HCT116 (cell line): ENCODE measurements around the gene C10orf53. TPM values are rescaled to one million over a fixed set of nuclear protein-coding genes. Genes with fewer than 3 reads are reported as not detected.

Source experiments
- ATAC-seq: fragments of 200-7000 bp; cut with Tn5 transposase; 2 replicates; pipeline ENCODE4 v1.9.1; 2020; ENCODE audit warnings: mild to moderate bottlenecking, moderate library complexity
- BruUV-seq: library from RNA; stranded (reverse); fragments of 400-500 nt; replicated peaks from 2 replicates; lab custom pipeline; 2021; lab: Mats Ljungman, UMichigan
- CTCF ChIA-PET: fragments of 300-600 bp; sonication (Branson Sonifier 250); formaldehyde crosslinking; loops from one replicate; lab custom pipeline; 2021; ENCODE audit warnings: antibody characterized with exemption; lab: Charles Lee
- POLR2A ChIA-PET: fragments of 300-600, 350-600 bp; sonication (Branson Sonifier 250); formaldehyde crosslinking; loops from one replicate; lab custom pipeline; 2021; ENCODE audit warnings: antibody characterized with exemption; lab: Charles Lee
- RAD21 ChIA-PET, 2 experiments: fragments of 300-600 bp; sonication (Branson Sonifier 250); formaldehyde crosslinking; loops; one replicate each; lab custom pipeline; 2023; ENCODE audit warnings: low total read pairs in 2 of 2; ENCODE audit not compliant: uncharacterized antibody in 2 of 2, unreplicated experiment in 2 of 2, low non-redundant PET in 1 of 2; lab: Charles Lee
- DNase-seq: peaks from one replicate; pipeline ENCODE4 v3.0.0-alpha.2; 2010; ENCODE audit warnings: low read depth, low spot score
- H2AFZ ChIP-seq: fragments of 200-600 bp; shearing (Covaris generic), sonication (generic); 2 replicates; pipeline ENCODE4 v1.6.1; 2017; ENCODE audit warnings: low read depth, mixed run types, mixed read lengths, antibody characterized with exemption, low read length; ENCODE audit not compliant: poor library complexity, severe bottlenecking
- H3K27ac ChIP-seq: 2 replicates; pipeline ENCODE4 v1.5.1; 2012; ENCODE audit warnings: low read depth, low read length
- H3K27me3 ChIP-seq: fragments of 200-600 bp; sonication (generic); 2 replicates; pipeline ENCODE4 v1.6.1; 2016; ENCODE audit warnings: mixed run types, low read length, mixed read lengths; ENCODE audit not compliant: insufficient read depth
- H3K36me3 ChIP-seq, 2 experiments: fragments of 200-500 bp in 1 of 2; fragments of 200-600 bp in 1 of 2; sonication (Bioruptor generic) in 1 of 2; sonication (generic) in 1 of 2; 2 replicates each; pipeline versions ENCODE4 v1.5.1 to v1.6.1; 2014 to 2016; ENCODE audit warnings: low read length in 2 of 2, inconsistent platforms in 1 of 2, mixed read lengths in 1 of 2, mixed run types in 1 of 2; ENCODE audit not compliant: insufficient read depth in 2 of 2, control insufficient read depth in 1 of 2
- H3K4me1 ChIP-seq, 2 experiments: fragments of 200-600 bp in 1 of 2; sonication (generic) in 1 of 2; 2 replicates each; pipeline versions ENCODE4 v1.5.1 to v1.6.1; 2012 to 2017; ENCODE audit warnings: low read length in 2 of 2, inconsistent platforms in 1 of 2, mild to moderate bottlenecking in 1 of 2, mixed read lengths in 1 of 2, mixed run types in 1 of 2, moderate library complexity in 1 of 2; ENCODE audit not compliant: insufficient read depth in 2 of 2, control insufficient read depth in 1 of 2
- H3K4me2 ChIP-seq: fragments of 200-600 bp; sonication (generic); 2 replicates; pipeline ENCODE4 v1.6.1; 2017; ENCODE audit warnings: mixed run types, low read length, mixed read lengths
- H3K4me3 ChIP-seq, 2 experiments: fragments of 200-600 bp in 1 of 2; sonication (generic) in 1 of 2; replicated peaks in 1 of 2; 2 replicates each; pipeline ENCODE4 v1.5.1; 2011 to 2016; ENCODE audit warnings: low read length in 2 of 2, control low read depth in 1 of 2, low read depth in 1 of 2, mild to moderate bottlenecking in 1 of 2, mixed read lengths in 1 of 2, mixed run types in 1 of 2
- H3K79me2 ChIP-seq: fragments of 200-600 bp; sonication (generic); 2 replicates; pipeline ENCODE4 v1.6.1; 2017; ENCODE audit warnings: mild to moderate bottlenecking, mixed run types, low read length, moderate library complexity, mixed read lengths; ENCODE audit not compliant: insufficient read depth
- H3K9ac ChIP-seq: fragments of 200-600 bp; sonication (generic); 2 replicates; pipeline ENCODE4 v1.6.1; 2016; ENCODE audit warnings: low read length, mixed read lengths
- H3K9me2 ChIP-seq: fragments of 200-600 bp; sonication (generic), shearing (Covaris generic); 2 replicates; pipeline ENCODE4 v1.6.1; 2017; ENCODE audit warnings: mixed run types, mild to moderate bottlenecking, moderate library complexity; ENCODE audit not compliant: insufficient read depth
- H3K9me3 ChIP-seq, 2 experiments: fragments of 200-500 bp in 1 of 2; fragments of 200-600 bp in 1 of 2; sonication (Bioruptor generic) in 1 of 2; sonication (generic) in 1 of 2; 2 replicates each; pipeline ENCODE4 v1.6.1; 2014 to 2017; ENCODE audit warnings: low read length in 2 of 2, mixed read lengths in 2 of 2, inconsistent platforms in 1 of 2, low read depth in 1 of 2, mild to moderate bottlenecking in 1 of 2, mixed run types in 1 of 2, moderate library complexity in 1 of 2; ENCODE audit not compliant: control insufficient read depth in 1 of 2, insufficient read depth in 1 of 2
- H4K20me1 ChIP-seq: fragments of 200-600 bp; sonication (generic), shearing (Covaris generic); 2 replicates; pipeline ENCODE4 v1.6.1; 2017; ENCODE audit warnings: mixed run types, mild to moderate bottlenecking, moderate library complexity; ENCODE audit not compliant: insufficient read depth
- EGR1 ChIP-seq: IDR thresholded peaks from 2 replicates; pipeline ENCODE4 v1.6.1; 2012; ENCODE audit warnings: low read depth
- POLR2A ChIP-seq: IDR thresholded peaks from 2 replicates; pipeline ENCODE4 v1.7.0; 2011; ENCODE audit warnings: borderline replicate concordance; ENCODE audit not compliant: insufficient read depth, insufficient read length; ENCODE audit errors: extremely low read depth
- RAD21 ChIP-seq: IDR thresholded peaks from 2 replicates; pipeline ENCODE4 v1.6.1; 2012; ENCODE audit warnings: low read depth, mild to moderate bottlenecking
- REST ChIP-seq: IDR thresholded peaks from 2 replicates; pipeline ENCODE4 v1.6.1; 2012; ENCODE audit warnings: low read depth
- YY1 ChIP-seq: IDR thresholded peaks from 2 replicates; pipeline ENCODE4 v1.6.1; 2011; ENCODE audit warnings: low read length, low read depth, moderate library complexity, mild to moderate bottlenecking; ENCODE audit not compliant: insufficient replicate concordance; ENCODE audit errors: extremely low read depth
- ZBTB33 ChIP-seq: IDR thresholded peaks from 2 replicates; pipeline ENCODE4 v1.6.1; 2011; ENCODE audit warnings: mild to moderate bottlenecking, low read length, moderate library complexity; ENCODE audit not compliant: insufficient replicate concordance; ENCODE audit errors: extremely low read depth
- ZNF274 ChIP-seq: fragments of 200-500 bp; sonication (Bioruptor generic); IDR thresholded peaks from 2 replicates; pipeline ENCODE4 v1.6.1; 2014; ENCODE audit warnings: mild to moderate bottlenecking, low read depth, low read length, inconsistent platforms
- intact Hi-C: fragments of 100-400 bp; cut with micrococcal nuclease; formaldehyde crosslinking; loops from 2 replicates; pipeline ENCODE4 v1.10.0; 2022
- total RNA-seq: library from RNA; stranded (reverse); gene quantifications from one replicate; pipeline ENCODE4 v1.2.1, GENCODE V29; 2021; ENCODE audit not compliant: unreplicated experiment
- TF ChIP-seq, protein P1 (sequence below), 3 experiments: fragments of 200-600 bp in 1 of 3; sonication (generic) in 1 of 3; IDR thresholded peaks in 2 of 3; conservative IDR thresholded peaks in 1 of 3; 2 replicates each; pipeline ENCODE4 v1.5.1; 2012 to 2017; ENCODE audit warnings: low read depth in 2 of 3, low read length in 2 of 3, antibody characterized with exemption in 1 of 3, borderline replicate concordance in 1 of 3, control low read depth in 1 of 3, mild to moderate bottlenecking in 1 of 3, mixed read lengths in 1 of 3, mixed run types in 1 of 3, moderate library complexity in 1 of 3; ENCODE audit not compliant: insufficient read depth in 1 of 3
- TF ChIP-seq, protein P2 (sequence below): IDR thresholded peaks from 2 replicates; pipeline ENCODE4 v1.6.1; 2012

Gene C10orf53
- total RNA-seq, 1 experiment from 2014 or later: not detected

- H3K36me3 ChIP-seq: no peaks in the 10 kb centered on the region; a peak in 1 of 4 replicates
- ChIA-PET POLR2A (no interaction called here), CTCF (no interaction called here), RAD21 (no interaction called here)
- BruUV-seq: no TSS peak
- no peak overlapping the region for H3K4me3 ChIP-seq
- intact Hi-C loops: no loop called here
- H3K79me2 ChIP-seq: no peaks in the 10 kb centered on the region
- no peaks in the 10 kb centered on the region for H4K20me1 ChIP-seq
- peak; percentile 38; the same call in 1 of the 2 replicates for ATAC-seq
- H3K4me1 ChIP-seq: peaks cover 0 to 7% of the 10 kb centered on the region in 2 experiments; a peak in 3 of 4 replicates
- H3K27me3 ChIP-seq: no peaks in the 10 kb centered on the region
- H3K9me2 ChIP-seq: no peaks in the 10 kb centered on the region
- H3K27ac ChIP-seq: no peak overlapping the region
- no peak overlapping the region for H2AFZ ChIP-seq
- no peak for TF ChIP-seq ZBTB33
- H3K9me3 ChIP-seq: no peaks in the 10 kb centered on the region
- no peak overlapping the region for H3K4me2 ChIP-seq
- H3K9ac ChIP-seq: no peak overlapping the region
- DNase-seq: no peak
Observed at GRCh38 chr10:49734676-49735075, 55.2 kb downstream of the C10orf53 start.

GRCh38 chr10:49735161-49735560, 55.7 kb downstream of the C10orf53 start:
- Histone ChIP-seq H3K4me2 (no peak overlapping the region), H4K20me1 (no peaks in the 10 kb centered on the region), H3K9me2 (no peaks in the 10 kb centered on the region), H3K27me3 (no peaks in the 10 kb centered on the region), H3K9me3 (no peaks in the 10 kb centered on the region), H3K79me2 (no peaks in the 10 kb centered on the region), H3K4me1 (peaks cover 0 to 7% of the 10 kb centered on the region in 2 experiments; a peak in 3 of 4 replicates), H3K4me3 (no peak overlapping the region), H3K9ac (no peak overlapping the region), H3K27ac (no peak overlapping the region), H3K36me3 (no peaks in the 10 kb centered on the region; a peak in 1 of 4 replicates), H2AFZ (no peak overlapping the region)
- RAD21 ChIA-PET: no interaction called here
- BruUV-seq: no TSS peak
- ATAC-seq: no peak
- no peak for DNase-seq
- POLR2A ChIA-PET: no interaction called here
- CTCF ChIA-PET: no interaction called here
- intact Hi-C loops: no loop called here
- TF ChIP-seq, protein P1, sequence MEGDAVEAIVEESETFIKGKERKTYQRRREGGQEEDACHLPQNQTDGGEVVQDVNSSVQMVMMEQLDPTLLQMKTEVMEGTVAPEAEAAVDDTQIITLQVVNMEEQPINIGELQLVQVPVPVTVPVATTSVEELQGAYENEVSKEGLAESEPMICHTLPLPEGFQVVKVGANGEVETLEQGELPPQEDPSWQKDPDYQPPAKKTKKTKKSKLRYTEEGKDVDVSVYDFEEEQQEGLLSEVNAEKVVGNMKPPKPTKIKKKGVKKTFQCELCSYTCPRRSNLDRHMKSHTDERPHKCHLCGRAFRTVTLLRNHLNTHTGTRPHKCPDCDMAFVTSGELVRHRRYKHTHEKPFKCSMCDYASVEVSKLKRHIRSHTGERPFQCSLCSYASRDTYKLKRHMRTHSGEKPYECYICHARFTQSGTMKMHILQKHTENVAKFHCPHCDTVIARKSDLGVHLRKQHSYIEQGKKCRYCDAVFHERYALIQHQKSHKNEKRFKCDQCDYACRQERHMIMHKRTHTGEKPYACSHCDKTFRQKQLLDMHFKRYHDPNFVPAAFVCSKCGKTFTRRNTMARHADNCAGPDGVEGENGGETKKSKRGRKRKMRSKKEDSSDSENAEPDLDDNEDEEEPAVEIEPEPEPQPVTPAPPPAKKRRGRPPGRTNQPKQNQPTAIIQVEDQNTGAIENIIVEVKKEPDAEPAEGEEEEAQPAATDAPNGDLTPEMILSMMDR (IDR thresholded peaks at IDR 0.05 in 2 of 3, conservative IDR thresholded peaks at IDR 0.05 in 1 of 3; ENCODE audit: borderline replicate concordance in 1 of 3, insufficient read depth in 1 of 3, low read depth in 2 of 3, low read length in 2 of 3): no peak
- TF ChIP-seq YY1 (no peak), ZNF274 (no peak), REST (no peak), POLR2A (no peak), EGR1 (no peak), RAD21 (no peak)
- TF ChIP-seq, protein P2, sequence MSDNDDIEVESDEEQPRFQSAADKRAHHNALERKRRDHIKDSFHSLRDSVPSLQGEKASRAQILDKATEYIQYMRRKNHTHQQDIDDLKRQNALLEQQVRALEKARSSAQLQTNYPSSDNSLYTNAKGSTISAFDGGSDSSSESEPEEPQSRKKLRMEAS: no peak
